Fibroblast of lung (primary cell): ENCODE measurements around the gene TRIM60.

ENCODE experiments used
- CTCF ChIP-seq, 2 donors: IDR thresholded peaks in 1 of 2; conservative IDR thresholded peaks in 1 of 2; 1 replicate in 1 of 2; 2 replicates in 1 of 2; pipeline ENCODE4 v1.5.1; 2011 to 2012; ENCODE audit warnings: low read length in 2 of 2, control low read depth in 1 of 2, inconsistent platforms in 1 of 2, low read depth in 1 of 2, mild to moderate bottlenecking in 1 of 2
- EZH2 ChIP-seq: IDR thresholded peaks from 2 replicates; pipeline ENCODE4 v1.5.1; 2012; ENCODE audit warnings: low read length, control low read depth, mild to moderate bottlenecking; ENCODE audit errors: missing control alignments

- no peak for TF ChIP-seq CTCF (conservative IDR thresholded peaks at IDR 0.05 in 1 of 2, IDR thresholded peaks at IDR 0.05 in 1 of 2; ENCODE audit: low read depth in 1 of 2, low read length in 2 of 2)
- no peak for TF ChIP-seq EZH2
These were observed 26.9 kb downstream of the TRIM60 start for GRCh38 chr4:165058666-165059065.
